SJCRH30 (cell line): ENCODE measurements around the gene PCGF5. TPM values are rescaled to one million over a fixed set of nuclear protein-coding genes. Genes with fewer than 3 reads are reported as not detected.
"Not testable (repeated sequence)": the region's sequence is repeated elsewhere in the genome, so short reads cannot be mapped to it uniquely, and the experiment has no call there.

Experiments used
- DNase-seq, 2 experiments: peaks; one replicate each; pipeline ENCODE4 v3.0.0-alpha.2; 2015 to 2020
- H3K27ac ChIP-seq: fragments of 250-450 bp; sonication (Bioruptor Pico); 2 replicates; pipeline ENCODE4 v1.5.1; 2020; ENCODE audit warnings: mild to moderate bottlenecking, moderate library complexity
- H3K27me3 ChIP-seq: fragments of 250-450 bp; sonication (Bioruptor Pico); 2 replicates; pipeline ENCODE4 v1.5.1; 2020; ENCODE audit warnings: mild to moderate bottlenecking, moderate library complexity
- H3K36me3 ChIP-seq: fragments of 250-450 bp; sonication (Bioruptor Pico); 2 replicates; pipeline ENCODE4 v1.5.1; 2020; ENCODE audit warnings: mild to moderate bottlenecking, moderate library complexity
- H3K4me1 ChIP-seq: fragments of 250-450 bp; sonication (Bioruptor Pico); 2 replicates; pipeline ENCODE4 v1.5.1; 2020; ENCODE audit warnings: mild to moderate bottlenecking, moderate library complexity
- H3K4me3 ChIP-seq: fragments of 250-450 bp; sonication (Bioruptor Pico); 2 replicates; pipeline ENCODE4 v1.5.1; 2020; ENCODE audit warnings: mild to moderate bottlenecking, moderate library complexity
- H3K9me3 ChIP-seq: fragments of 250-450 bp; sonication (Bioruptor Pico); replicated peaks from 2 replicates; pipeline ENCODE4 v1.5.1; 2020; ENCODE audit warnings: mild to moderate bottlenecking, moderate library complexity
- total RNA-seq: library from RNA; depleted of rRNA; stranded (reverse); fragments of >200 nt; shearing (Covaris generic); gene quantifications from 2 replicates; pipeline ENCODE4 v1.2.3, GENCODE V29; 2014; rRNA removed

The PCGF5 gene
- 11.3 and 11.4 TPM in 2 replicates for total RNA-seq

DNA sequence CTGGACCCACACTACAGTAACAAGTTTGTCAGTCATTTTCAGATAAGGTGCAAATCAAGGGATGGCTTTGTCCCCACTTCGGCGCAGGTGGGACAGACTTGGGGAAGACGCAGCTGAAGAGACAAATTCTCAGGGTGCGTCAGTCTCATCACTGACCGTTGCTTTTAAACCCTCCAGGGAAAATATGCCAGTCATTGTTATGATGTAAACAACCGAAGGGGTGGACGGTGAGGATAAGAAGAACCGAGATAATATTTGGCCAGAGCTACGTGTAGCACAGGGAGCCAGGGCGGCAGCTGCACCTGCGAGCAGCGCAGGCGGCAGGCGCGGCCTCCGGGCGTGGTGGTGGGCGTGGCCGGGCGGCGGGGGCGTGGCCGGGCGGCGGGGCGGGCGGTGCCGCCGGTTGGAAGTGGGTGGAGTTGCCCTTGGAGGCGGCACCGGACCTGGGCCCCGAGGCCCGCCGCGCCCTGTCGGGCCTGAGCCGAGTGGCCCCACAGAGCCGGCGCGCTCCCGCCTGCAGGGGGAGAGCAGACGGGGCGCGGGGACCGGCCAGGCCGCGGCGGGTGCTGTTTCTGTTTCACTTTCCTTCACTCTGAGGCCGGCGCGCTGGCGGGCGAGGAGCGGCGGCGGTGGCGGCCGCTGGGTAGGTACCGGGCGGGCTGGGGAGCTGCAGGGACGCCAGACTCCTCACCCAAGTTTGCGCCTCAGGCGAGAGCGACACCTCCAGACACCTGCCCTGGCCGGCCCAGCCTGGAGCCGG, at the start of gene PCGF5:
PCGF5 (plus strand) TSS at position 470 of the 760 bp plus-strand sequence. CDS start 2,209 bp downstream, outside the sequence.
- Histone ChIP-seq H3K4me1 (no peaks in the 10 kb centered on the region), H3K4me3 (peak within 1 kb of the TSS; percentile 76), H3K9me3 (no peaks in the 10 kb centered on the region), H3K36me3 (no peaks in the 10 kb centered on the region), H3K27ac (no peak within 1 kb of the TSS), H3K27me3 (no peaks in the 10 kb centered on the region)
- peak; percentile 67 to 71 for DNase-seq

DNA sequence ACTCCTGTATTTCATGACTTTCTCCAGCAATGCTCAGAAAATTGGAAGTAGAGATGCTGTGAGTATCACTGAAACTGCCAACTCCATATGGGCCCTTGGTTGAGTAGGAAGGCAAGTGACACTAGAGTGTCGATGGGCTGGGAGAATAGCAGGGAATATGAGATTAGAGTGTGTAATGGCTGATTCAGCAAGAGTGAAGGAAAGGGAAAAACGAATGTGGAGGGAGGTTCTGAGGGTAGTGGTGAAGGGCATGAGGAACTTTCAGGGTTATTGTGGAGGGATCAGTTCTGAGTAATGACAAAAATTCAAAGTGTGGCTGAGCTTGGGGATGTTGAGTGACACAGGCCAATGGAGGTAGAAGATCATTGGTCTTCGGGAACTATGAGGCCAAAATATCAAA, 49.0 kb upstream of the PCGF5 start:
- Histone ChIP-seq H3K27ac (no peak overlapping the region), H3K4me1 (no peaks in the 10 kb centered on the region), H3K9me3 (no peaks in the 10 kb centered on the region), H3K4me3 (no peak overlapping the region), H3K36me3 (no peaks in the 10 kb centered on the region), H3K27me3 (no peaks in the 10 kb centered on the region)
- no peak for DNase-seq

DNA sequence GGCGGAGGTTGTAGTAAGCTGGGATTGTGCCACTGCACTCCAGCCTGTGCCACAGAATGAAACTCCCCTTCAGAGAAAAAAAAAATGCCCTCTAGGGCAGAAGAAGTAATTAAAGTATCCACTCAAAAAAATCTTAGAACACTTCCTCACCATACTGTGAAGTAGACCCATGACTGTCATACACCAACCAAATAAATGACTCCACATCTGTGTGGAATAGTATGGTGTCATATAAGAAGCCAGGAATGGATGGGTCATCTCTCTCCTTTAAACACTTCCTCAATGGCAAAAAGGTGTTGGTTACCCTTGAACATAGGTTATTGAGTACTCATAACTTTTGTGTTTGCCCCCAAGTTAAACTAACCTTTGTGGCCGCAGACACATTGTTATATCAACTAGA, 48.1 kb upstream of the PCGF5 start:
- Histone ChIP-seq H3K36me3 (no peaks in the 10 kb centered on the region), H3K4me3 (no peak overlapping the region), H3K27ac (no peak overlapping the region), H3K27me3 (no peaks in the 10 kb centered on the region), H3K4me1 (no peaks in the 10 kb centered on the region), H3K9me3 (no peaks in the 10 kb centered on the region)
- no peak for DNase-seq

DNA sequence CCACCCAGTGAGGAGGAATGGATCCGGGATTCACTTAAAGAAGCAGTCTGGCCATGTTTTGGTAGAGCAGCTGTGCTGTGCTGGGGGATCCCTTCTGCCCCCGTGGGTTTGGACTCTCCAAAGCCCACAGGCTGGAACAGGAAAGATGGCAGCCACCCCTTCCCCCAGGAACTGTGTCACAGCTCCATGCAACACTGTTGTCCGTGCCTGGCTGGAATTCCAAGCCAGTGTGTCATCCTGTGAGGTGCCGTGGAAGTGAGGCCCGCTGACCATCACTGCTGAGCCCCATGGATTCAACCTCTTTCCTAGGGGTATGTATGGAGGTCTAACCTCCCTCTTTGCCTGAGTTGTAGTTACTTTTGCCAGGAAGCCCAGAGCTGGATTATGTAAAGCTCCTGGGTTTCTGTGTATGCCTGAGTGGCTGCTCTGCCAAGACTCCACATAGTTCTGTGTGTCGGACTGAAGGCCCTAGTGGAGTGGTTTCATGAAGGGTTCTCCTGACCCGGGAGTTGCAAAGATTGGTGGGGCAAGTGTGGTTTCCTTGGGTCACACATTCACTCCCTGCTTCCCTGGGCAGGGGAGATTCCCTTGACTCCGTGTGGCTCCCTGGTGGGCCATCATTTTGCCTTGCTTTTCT, 35.1 kb upstream of the PCGF5 start:
- no peaks in the 10 kb centered on the region for H3K9me3 ChIP-seq
- H3K27me3 ChIP-seq = no peaks in the 10 kb centered on the region
- no peaks in the 10 kb centered on the region for H3K4me1 ChIP-seq
- no peak overlapping the region for H3K27ac ChIP-seq
- no peak overlapping the region for H3K4me3 ChIP-seq
- H3K36me3 ChIP-seq = no peaks in the 10 kb centered on the region
- DNase-seq = no peak

DNA sequence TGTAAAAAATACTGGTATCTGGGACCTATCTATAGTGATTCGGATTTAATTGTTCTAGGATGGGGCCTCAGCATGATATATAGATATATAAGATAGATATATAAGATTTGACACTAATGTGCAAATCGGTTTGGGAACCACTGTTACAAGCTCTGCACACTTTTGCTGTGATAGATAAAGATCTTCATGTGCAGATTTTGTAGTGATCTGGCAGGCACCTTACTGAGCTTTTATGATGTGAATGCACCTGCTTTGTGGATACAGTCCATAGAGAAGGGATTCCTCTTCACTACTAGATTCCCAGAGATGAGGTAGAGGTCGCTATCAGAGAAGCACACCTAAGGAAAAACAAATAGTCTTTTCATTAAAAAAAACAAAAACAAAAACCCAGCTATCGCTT, 33.3 kb upstream of the PCGF5 start:
- H3K4me1 ChIP-seq = no peaks in the 10 kb centered on the region
- no peak overlapping the region for H3K4me3 ChIP-seq
- no peaks in the 10 kb centered on the region for H3K27me3 ChIP-seq
- no peak for DNase-seq
- no peaks in the 10 kb centered on the region for H3K9me3 ChIP-seq
- no peak overlapping the region for H3K27ac ChIP-seq
- H3K36me3 ChIP-seq = no peaks in the 10 kb centered on the region

DNA sequence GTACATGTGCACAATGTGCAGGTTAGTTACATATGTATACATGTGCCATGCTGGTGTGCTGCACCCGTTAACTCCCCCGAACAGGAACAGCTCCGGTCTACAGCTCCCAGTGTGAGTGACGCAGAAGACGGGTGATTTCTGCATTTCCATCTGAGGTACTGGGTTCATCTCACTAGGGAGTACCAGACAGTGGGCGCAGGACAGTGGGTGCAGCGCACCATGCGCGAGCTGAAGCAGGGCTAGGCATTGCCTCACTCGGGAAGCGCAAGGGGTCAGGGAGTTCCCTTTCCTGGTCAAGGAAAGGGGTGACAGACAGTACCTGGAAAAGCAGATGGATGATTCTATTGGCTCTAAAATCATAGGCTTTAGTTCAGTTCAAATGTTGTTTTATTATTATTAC, 32.5 kb upstream of the PCGF5 start:
- H3K4me1 ChIP-seq, H3K36me3 ChIP-seq, DNase-seq, H3K4me3 ChIP-seq, H3K9me3 ChIP-seq, H3K27me3 ChIP-seq, H3K27ac ChIP-seq: not testable (repeated sequence)

DNA sequence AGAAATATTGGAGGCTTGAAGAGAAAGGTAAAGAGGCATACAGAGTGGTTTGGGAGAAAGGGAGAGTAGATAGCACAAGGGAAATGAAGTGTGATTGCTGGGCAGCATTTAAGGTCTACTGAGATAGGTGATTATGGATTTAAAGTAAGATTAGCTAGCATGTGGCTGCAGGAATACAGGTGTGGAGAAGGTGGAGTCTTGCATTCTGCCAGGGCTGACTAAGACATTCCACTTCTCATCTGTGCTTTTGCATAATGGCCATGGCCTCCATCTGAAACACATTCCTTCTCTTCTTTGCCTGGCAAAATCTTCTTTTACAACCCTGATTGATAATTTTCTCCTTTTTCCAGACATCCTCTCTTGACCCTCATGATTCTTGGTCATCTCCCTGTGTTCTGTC, 31.6 kb upstream of the PCGF5 start:
- H3K4me3 ChIP-seq = no peak overlapping the region
- H3K36me3 ChIP-seq = no peaks in the 10 kb centered on the region
- no peaks in the 10 kb centered on the region for H3K27me3 ChIP-seq
- no peak overlapping the region for H3K27ac ChIP-seq
- H3K4me1 ChIP-seq = no peaks in the 10 kb centered on the region
- DNase-seq = no peak
- no peaks in the 10 kb centered on the region for H3K9me3 ChIP-seq

DNA sequence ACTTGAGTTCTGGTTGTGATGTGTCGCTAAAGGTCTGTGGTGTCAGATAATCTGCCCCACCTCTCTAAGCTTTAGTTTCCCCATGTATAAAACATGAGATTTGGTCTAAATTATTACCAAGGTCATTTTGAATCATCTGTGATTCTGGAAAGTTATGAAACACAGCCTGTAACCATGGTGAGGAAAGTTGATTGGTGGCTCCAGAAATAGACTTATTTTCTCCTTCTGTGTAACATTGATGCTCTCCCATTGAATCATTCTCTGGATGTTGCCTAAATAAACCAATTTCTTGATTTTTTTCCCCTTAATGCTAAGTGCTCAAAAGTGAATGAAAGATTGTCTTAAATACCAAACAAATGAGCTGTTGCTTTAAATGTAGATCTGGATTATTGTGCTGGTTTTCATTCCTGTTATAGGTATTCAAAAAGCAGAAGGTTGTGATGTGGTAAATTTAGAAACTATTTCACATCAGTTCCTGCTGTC, 30.0 kb upstream of the PCGF5 start:
- H3K9me3 ChIP-seq = no peaks in the 10 kb centered on the region
- H3K4me3 ChIP-seq = no peak overlapping the region
- no peak overlapping the region for H3K27ac ChIP-seq
- no peak for DNase-seq
- H3K36me3 ChIP-seq = no peaks in the 10 kb centered on the region
- H3K4me1 ChIP-seq = no peaks in the 10 kb centered on the region
- H3K27me3 ChIP-seq = no peaks in the 10 kb centered on the region

DNA sequence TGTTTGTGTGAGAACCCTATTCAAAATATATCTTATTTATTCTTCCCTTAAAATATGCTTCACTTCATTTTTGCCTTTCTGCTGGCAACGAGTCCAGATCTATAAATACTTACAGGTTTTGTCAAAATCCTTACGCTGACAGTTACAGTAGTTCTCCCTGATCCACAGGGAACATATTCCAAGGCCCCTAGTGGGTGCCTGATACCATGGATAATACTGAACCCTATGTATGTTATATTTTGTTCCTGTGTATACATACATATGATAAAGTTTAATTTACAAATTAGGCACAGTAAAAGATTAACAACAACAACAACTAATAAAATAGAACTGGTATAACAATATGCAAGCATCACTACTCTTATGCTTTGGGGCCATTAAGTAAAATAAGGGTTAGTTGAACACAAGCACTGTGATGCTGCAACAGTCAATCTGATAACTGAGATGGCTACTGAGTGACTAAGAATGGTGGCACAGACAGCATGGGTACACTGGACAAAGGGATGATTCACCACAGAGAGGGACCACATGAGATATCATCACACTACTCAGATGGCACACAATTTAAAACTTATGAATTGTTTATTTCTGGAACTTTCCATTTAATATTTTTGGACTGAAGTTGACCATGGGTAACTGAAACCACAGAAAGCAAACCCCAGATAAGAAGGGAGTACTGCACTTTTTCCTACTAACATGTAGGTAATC, 29.4 kb upstream of the PCGF5 start:
- Histone ChIP-seq H3K27me3 (no peaks in the 10 kb centered on the region), H3K27ac (no peak overlapping the region)

DNA sequence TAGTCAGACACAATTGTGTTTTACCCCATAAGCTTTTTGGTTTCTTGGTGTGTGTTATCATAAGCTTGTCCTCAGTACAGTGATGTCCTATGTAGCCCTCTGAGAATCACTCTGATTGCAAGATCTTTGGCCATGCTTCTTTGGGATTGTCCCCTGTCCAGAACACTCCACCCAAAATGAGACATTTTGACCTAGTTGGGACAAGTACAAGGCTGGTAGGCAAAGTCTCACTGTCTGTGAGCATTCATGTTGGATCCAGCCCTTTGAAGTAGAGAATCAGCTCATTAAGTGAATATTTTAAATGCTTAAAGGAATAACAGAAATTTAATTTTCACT, 28.9 kb upstream of the PCGF5 start:
- Histone ChIP-seq H3K4me1 (no peaks in the 10 kb centered on the region), H3K4me3 (no peak overlapping the region), H3K9me3 (no peaks in the 10 kb centered on the region), H3K27me3 (no peaks in the 10 kb centered on the region), H3K27ac (no peak overlapping the region), H3K36me3 (no peaks in the 10 kb centered on the region)
- DNase-seq = no peak

More for the DNA sequence above, 29.4 kb upstream of the PCGF5 start:
- Histone ChIP-seq H3K4me1 (no peaks in the 10 kb centered on the region), H3K4me3 (no peak overlapping the region), H3K9me3 (no peaks in the 10 kb centered on the region), H3K36me3 (no peaks in the 10 kb centered on the region)
- no peak for DNase-seq

DNA sequence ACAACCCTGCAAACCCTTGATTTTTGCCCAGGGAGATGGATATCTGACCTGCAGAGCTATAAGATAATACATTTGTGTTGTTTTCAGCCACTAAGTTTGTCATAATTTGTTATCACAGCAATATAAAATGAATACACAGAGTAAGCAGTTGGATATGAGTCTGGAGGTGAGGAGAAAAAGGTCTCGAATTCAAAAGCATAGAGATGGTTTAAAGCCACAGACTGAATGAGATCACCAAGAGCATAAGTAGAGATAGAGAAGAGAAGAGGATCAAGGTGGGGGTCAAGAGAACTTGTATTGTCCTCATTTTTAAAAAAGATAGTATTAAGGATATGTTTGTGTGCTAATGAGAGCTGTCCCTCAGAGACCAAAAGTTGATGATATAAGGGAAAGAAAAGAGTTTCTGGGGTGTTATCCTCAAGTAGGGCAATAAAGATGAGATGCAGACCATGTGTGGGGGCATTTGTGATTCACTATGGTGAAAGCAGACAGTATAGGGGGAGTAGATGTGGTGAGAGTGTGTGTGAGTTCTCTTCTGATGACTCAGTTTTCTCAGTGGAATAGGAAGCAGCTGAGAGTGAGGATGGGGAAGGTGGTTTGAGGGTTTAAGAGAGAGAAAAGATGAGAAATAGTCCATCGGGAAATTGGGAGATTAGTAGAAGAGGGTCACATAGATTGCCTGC, 25.8 kb upstream of the PCGF5 start:
- DNase-seq = no peak
- Histone ChIP-seq H3K4me1 (no peaks in the 10 kb centered on the region), H3K4me3 (no peak overlapping the region), H3K36me3 (no peaks in the 10 kb centered on the region), H3K27me3 (no peaks in the 10 kb centered on the region), H3K9me3 (no peaks in the 10 kb centered on the region), H3K27ac (no peak overlapping the region)

DNA sequence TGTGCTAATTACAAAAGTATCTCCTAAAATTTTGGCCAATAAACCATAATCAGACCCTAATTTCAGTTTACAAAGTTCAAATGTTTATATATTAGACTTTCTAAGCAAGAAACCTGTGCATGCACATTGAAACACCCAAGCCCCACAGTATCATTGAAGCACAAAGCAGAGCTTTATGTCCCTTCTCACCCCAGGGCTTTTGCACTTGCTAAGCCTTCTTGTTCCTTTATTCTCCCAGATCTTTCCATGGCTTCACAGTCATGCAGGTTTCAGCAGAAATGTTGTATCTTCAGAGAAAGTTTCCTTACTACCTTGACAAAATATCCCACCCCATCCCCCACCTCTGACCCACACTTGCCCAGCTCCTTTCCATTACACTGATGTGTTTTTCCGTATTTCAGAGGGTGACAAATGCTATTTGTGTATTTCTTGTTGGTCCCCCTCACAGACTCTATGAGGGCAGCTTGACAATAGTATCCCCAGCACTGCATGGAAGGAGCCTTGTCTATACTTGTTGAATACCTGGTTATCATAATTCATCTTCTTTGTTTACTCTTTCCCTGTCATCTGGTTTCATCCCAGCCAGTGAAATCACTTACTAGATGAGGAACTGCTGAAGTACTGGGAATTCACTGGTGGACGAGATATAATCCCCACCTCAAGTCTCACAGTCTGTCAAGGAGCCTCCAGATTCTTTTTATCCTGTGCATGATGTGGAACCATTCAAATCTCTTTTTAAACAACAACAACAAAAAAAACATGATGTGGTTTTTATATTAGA, 24.0 kb upstream of the PCGF5 start:
- H3K27me3 ChIP-seq = no peaks in the 10 kb centered on the region
- H3K9me3 ChIP-seq = no peaks in the 10 kb centered on the region
- H3K4me1 ChIP-seq = no peaks in the 10 kb centered on the region
- no peak overlapping the region for H3K4me3 ChIP-seq
- no peak for DNase-seq
- no peak overlapping the region for H3K27ac ChIP-seq
- H3K36me3 ChIP-seq = no peaks in the 10 kb centered on the region

DNA sequence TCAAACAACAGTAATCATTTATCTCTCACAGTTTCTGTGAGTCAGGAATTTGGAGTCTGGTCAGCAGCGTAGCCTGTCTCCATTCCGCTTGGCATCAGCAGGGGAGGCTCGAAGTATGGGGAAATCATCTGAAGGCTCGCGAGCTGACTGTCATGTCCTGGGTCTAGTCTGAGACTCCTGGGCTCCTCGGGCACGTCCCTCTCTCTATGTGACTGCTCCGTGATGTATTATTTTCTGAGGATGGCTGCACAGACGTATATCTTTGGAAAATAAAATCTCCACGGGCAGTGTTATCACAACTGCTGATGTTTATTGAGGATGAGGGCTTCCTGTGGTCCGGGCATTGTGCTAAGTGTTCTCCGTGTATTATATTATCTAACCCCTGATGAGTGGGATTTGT, 23.3 kb upstream of the PCGF5 start:
- Histone ChIP-seq H3K27me3 (no peaks in the 10 kb centered on the region), H3K36me3 (no peaks in the 10 kb centered on the region), H3K9me3 (no peaks in the 10 kb centered on the region), H3K4me1 (no peaks in the 10 kb centered on the region), H3K4me3 (no peak overlapping the region), H3K27ac (no peak overlapping the region)
- no peak for DNase-seq

DNA sequence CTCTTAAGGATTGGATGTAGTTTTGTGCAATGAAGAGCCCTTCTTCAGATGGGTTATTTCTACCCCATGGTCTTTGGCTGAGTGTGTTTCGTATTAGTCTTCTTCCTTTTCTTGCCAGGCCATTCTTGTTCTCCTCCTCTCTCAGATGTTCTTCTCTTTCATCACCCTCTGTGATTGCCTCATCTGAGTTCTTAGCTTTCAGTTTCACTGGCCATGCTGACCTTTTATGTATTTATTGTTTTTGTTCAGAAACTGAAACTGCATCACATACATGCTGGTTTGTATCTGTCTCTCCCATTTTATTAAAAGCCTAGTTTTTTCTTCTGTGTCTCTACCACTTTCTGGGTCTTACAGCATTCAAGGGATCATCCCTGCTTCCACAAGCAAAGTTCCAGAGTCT, 21.7 kb upstream of the PCGF5 start:
- Histone ChIP-seq H3K9me3 (no peaks in the 10 kb centered on the region), H3K36me3 (no peaks in the 10 kb centered on the region), H3K27ac (no peak overlapping the region), H3K4me3 (no peak overlapping the region), H3K4me1 (no peaks in the 10 kb centered on the region), H3K27me3 (no peaks in the 10 kb centered on the region)
- no peak for DNase-seq
